ENCODE results near the gene NOL9. TPM values are rescaled to one million over a fixed set of nuclear protein-coding genes. Genes with fewer than 3 reads are reported as not detected.

Gene NOL9
- total and polyA plus RNA-seq, 2 of the 13 experiments (the other 11 are each of a cell fraction or from before 2014, with no cell fraction given): 18.0 to 24.7 TPM

DNA sequence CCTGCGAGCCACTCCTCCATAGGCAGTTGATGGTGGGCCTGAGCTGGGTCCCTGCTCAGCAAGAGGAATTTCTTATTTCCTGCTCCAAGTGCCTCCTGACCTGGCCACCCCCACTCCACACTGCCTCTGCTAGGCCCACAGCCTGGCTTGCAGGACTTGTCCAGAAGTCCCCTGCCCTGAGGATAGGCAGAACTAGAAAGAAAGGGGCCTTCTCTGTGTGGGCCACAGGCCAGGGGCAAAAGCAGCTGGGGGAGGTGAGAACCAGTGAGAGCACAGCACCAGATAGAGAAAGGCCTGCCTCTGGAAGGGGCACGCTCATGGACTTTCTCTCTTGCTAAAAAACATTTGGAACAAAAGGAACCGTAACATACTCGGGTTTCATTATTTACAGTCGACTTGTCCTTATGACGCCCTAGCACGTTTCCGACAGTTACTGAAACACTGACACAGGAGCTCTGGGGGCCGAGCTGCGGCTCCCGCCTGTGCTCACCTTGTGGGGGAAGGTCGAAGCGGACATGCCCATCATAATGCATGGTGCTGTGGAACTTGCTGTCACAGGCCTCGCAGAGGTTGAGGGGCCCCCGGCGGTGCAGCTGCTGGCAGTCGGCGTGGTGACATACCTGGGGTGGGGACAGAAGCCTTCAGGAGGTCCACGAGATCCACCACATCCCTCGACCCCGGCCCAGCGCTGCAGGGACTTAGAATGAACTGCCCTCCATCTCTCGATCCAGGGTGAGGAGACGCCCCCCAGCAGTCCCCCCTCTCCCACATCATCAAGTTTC is 77.1 kb downstream of the NOL9 start (continued):
- TF ChIP-seq NKX3-1 (CRISPR knock-in tag; IDR thresholded peaks at IDR 0.05) (no peak), AFF4 (CRISPR knock-in tag; IDR thresholded peaks at IDR 0.05) (no peak), CBX2 (IDR thresholded peaks at IDR 0.05; ENCODE audit: low read depth, low read length) (no peak), CBX2 (CRISPR knock-in tag; IDR thresholded peaks at IDR 0.05; ENCODE audit: low read depth) (no peak), ETV5 (CRISPR knock-in tag; IDR thresholded peaks at IDR 0.05; ENCODE audit: borderline replicate concordance) (no peak), KDM5B (CRISPR knock-in tag; IDR thresholded peaks at IDR 0.05; ENCODE audit: borderline replicate concordance) (no peak), U2AF1 (optimal IDR thresholded peaks at IDR 0.05; ENCODE audit: low read depth, low read length) (no peak), FOXP1 (IDR thresholded peaks at IDR 0.05) (no peak), FOXP1 (CRISPR knock-in tag; IDR thresholded peaks at IDR 0.05) (no peak), ZNF816 (CRISPR knock-in tag; IDR thresholded peaks at IDR 0.05; ENCODE audit: borderline replicate concordance) (no peak), PHF5A (CRISPR knock-in tag; IDR thresholded peaks at IDR 0.05; ENCODE audit: low read depth, unreplicated experiment) (no peak)
- TF ChIP-seq, protein P1, sequence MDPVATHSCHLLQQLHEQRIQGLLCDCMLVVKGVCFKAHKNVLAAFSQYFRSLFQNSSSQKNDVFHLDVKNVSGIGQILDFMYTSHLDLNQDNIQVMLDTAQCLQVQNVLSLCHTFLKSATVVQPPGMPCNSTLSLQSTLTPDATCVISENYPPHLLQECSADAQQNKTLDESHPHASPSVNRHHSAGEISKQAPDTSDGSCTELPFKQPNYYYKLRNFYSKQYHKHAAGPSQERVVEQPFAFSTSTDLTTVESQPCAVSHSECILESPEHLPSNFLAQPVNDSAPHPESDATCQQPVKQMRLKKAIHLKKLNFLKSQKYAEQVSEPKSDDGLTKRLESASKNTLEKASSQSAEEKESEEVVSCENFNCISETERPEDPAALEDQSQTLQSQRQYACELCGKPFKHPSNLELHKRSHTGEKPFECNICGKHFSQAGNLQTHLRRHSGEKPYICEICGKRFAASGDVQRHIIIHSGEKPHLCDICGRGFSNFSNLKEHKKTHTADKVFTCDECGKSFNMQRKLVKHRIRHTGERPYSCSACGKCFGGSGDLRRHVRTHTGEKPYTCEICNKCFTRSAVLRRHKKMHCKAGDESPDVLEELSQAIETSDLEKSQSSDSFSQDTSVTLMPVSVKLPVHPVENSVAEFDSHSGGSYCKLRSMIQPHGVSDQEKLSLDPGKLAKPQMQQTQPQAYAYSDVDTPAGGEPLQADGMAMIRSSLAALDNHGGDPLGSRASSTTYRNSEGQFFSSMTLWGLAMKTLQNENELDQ (CRISPR knock-in tag; IDR thresholded peaks at IDR 0.05; ENCODE audit: borderline replicate concordance): no peak
- TF ChIP-seq, protein P2, sequence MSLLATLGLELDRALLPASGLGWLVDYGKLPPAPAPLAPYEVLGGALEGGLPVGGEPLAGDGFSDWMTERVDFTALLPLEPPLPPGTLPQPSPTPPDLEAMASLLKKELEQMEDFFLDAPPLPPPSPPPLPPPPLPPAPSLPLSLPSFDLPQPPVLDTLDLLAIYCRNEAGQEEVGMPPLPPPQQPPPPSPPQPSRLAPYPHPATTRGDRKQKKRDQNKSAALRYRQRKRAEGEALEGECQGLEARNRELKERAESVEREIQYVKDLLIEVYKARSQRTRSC (CRISPR knock-in tag; IDR thresholded peaks at IDR 0.05; ENCODE audit: low read depth): no peak
